ENCODE measurements around the gene BBOX1.
"Not testable (repeated sequence)": the region's sequence is repeated elsewhere in the genome, so short reads cannot be mapped to it uniquely, and the experiment has no call there.

Gene BBOX1

DNA sequence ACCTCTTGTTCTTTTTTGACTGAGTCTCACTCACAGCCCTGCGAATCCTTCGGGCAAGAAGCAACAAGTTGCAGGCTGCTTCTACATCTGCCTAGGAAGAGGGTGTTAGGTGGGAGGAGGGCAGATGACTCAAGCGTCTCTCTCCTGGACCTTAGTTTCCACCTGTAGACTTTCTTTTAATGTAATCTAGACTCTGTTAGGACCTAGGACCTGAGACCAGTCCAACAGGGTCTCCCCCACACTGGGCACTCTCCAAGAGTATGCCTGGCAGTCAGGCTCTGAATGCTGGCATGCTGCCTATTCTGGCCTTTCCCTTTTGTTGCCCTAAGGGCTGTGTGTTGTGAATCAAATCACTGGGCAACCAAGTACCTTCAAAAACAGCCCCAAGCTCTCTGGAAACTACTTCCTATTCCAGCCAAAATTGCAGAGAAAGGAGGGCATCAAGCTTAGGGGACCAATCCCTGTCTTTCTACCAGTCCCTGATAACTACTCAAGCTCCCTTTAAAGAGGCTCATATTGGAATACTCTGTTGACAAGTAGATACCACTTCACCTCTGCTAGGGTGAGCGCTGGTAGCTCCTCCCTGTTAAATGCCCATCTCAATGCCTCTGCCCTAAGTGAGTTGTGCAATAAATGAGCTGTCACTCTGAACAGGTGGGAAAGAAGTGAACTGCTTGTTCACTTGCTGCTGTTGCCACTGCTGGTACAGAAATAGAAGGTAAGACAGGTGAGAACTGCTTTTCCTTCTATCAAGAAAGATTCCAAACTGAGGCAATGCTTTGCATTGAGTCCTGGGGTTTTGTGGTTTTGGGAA, at the start of gene BBOX1:
Gene BBOX1, plus strand, starts transcription at position 514 of the 814 bp plus-strand sequence. CDS start 14,616 bp downstream, outside the sequence.
- Histone ChIP-seq H3K36me3 (ENCODE audit: control insufficient read depth in 5 of 5, insufficient read depth in 5 of 5, low read length in 5 of 5) (no peaks in the 10 kb centered on the region), H3K27me3 (ENCODE audit: control insufficient read depth in 5 of 5, insufficient read depth in 4 of 5, low read length in 5 of 5) (no peaks in the 10 kb centered on the region), H3K9me3 (ENCODE audit: control insufficient read depth in 5 of 5, low read length in 5 of 5) (peaks cover 0 to 10% (median 3%) of the 10 kb centered on the region in 5 donors), H3K4me1 (ENCODE audit: control insufficient read depth in 5 of 5, insufficient read depth in 5 of 5, low read length in 5 of 5) (no peaks in the 10 kb centered on the region), H3K4me3 (ENCODE audit: low read depth in 1 of 5, low read length in 5 of 5) (no peak within 1 kb of the TSS), H3K27ac (ENCODE audit: low read depth, low read length) (no peak within 1 kb of the TSS), H3K9ac (ENCODE audit: low read length in 5 of 5) (no peak within 1 kb of the TSS)

- peaks cover 0 to 3% (median 0%) of the 10 kb centered on the region in 5 donors for H3K27me3 ChIP-seq (ENCODE audit: control insufficient read depth in 5 of 5, insufficient read depth in 4 of 5, low read length in 5 of 5)
- no peaks in the 10 kb centered on the region for H3K36me3 ChIP-seq (ENCODE audit: control insufficient read depth in 5 of 5, insufficient read depth in 5 of 5, low read length in 5 of 5)
- no peak overlapping the region for H3K9ac ChIP-seq (ENCODE audit: low read length in 5 of 5)
- H3K4me1 ChIP-seq (ENCODE audit: control insufficient read depth in 5 of 5, insufficient read depth in 5 of 5, low read length in 5 of 5) = peaks cover 0 to 34% (median 20%) of the 10 kb centered on the region in 5 donors
- no peak overlapping the region for H3K4me3 ChIP-seq (ENCODE audit: low read depth in 1 of 5, low read length in 5 of 5)
- H3K27ac ChIP-seq (ENCODE audit: low read depth, low read length) = peak overlapping the region; percentile 39
- H3K9me3 ChIP-seq (ENCODE audit: control insufficient read depth in 5 of 5, low read length in 5 of 5) = no peaks in the 10 kb centered on the region
Observed at GRCh38 chr11:26992031-26992541, 48.5 kb upstream of the BBOX1 start.

- peak within 1 kb of the TSS; percentile 61 to 80 (median 67) for H3K4me3 ChIP-seq (ENCODE audit: low read depth in 1 of 5, low read length in 5 of 5)
- peaks cover 0 to 31% (median 20%) of the 10 kb centered on the region in 5 donors for H3K4me1 ChIP-seq (ENCODE audit: control insufficient read depth in 5 of 5, insufficient read depth in 5 of 5, low read length in 5 of 5)
- peak within 1 kb of the TSS in 2 of 5 donors; percentile 37 to 60 for H3K9ac ChIP-seq (ENCODE audit: low read length in 5 of 5)
- peaks cover 0 to 3% (median 0%) of the 10 kb centered on the region in 5 donors for H3K27me3 ChIP-seq (ENCODE audit: control insufficient read depth in 5 of 5, insufficient read depth in 4 of 5, low read length in 5 of 5)
- H3K36me3 ChIP-seq (ENCODE audit: control insufficient read depth in 5 of 5, insufficient read depth in 5 of 5, low read length in 5 of 5) = no peaks in the 10 kb centered on the region
- no peaks in the 10 kb centered on the region for H3K9me3 ChIP-seq (ENCODE audit: control insufficient read depth in 5 of 5, low read length in 5 of 5)
- H3K27ac ChIP-seq (ENCODE audit: low read depth, low read length) = peak within 1 kb of the TSS; percentile 39
Observed at GRCh38 chr11:26993965-26994457, 46.6 kb upstream of the BBOX1 start, which contains the start of gene FIBIN. FIBIN (plus strand) TSS chr11:26994112; CDS start chr11:26994527, 415 bp downstream.

DNA sequence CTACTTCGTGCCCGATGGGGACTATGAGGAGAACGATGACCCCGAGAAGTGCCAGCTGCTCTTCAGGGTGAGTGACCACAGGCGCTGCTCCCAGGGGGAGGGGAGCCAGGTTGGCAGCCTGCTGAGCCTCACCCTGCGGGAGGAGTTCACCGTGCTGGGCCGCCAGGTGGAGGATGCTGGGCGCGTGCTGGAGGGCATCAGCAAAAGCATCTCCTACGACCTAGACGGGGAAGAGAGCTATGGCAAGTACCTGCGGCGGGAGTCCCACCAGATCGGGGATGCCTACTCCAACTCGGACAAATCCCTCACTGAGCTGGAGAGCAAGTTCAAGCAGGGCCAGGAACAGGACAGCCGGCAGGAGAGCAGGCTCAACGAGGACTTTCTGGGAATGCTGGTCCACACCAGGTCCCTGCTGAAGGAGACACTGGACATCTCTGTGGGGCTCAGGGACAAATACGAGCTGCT, 46.0 kb upstream of the BBOX1 start:
- no peaks in the 10 kb centered on the region for H3K9me3 ChIP-seq (ENCODE audit: control insufficient read depth in 5 of 5, low read length in 5 of 5)
- no peak overlapping the region for H3K27ac ChIP-seq (ENCODE audit: low read depth, low read length)
- peak overlapping the region in 2 of 5 donors; percentile 37 to 60 for H3K9ac ChIP-seq (ENCODE audit: low read length in 5 of 5)
- peaks cover 0 to 31% (median 20%) of the 10 kb centered on the region in 5 donors for H3K4me1 ChIP-seq (ENCODE audit: control insufficient read depth in 5 of 5, insufficient read depth in 5 of 5, low read length in 5 of 5)
- H3K27me3 ChIP-seq (ENCODE audit: control insufficient read depth in 5 of 5, insufficient read depth in 4 of 5, low read length in 5 of 5) = peaks cover 0 to 3% (median 0%) of the 10 kb centered on the region in 5 donors
- H3K36me3 ChIP-seq (ENCODE audit: control insufficient read depth in 5 of 5, insufficient read depth in 5 of 5, low read length in 5 of 5) = no peaks in the 10 kb centered on the region
- H3K4me3 ChIP-seq (ENCODE audit: low read depth in 1 of 5, low read length in 5 of 5) = peak overlapping the region; percentile 61 to 80 (median 67)

DNA sequence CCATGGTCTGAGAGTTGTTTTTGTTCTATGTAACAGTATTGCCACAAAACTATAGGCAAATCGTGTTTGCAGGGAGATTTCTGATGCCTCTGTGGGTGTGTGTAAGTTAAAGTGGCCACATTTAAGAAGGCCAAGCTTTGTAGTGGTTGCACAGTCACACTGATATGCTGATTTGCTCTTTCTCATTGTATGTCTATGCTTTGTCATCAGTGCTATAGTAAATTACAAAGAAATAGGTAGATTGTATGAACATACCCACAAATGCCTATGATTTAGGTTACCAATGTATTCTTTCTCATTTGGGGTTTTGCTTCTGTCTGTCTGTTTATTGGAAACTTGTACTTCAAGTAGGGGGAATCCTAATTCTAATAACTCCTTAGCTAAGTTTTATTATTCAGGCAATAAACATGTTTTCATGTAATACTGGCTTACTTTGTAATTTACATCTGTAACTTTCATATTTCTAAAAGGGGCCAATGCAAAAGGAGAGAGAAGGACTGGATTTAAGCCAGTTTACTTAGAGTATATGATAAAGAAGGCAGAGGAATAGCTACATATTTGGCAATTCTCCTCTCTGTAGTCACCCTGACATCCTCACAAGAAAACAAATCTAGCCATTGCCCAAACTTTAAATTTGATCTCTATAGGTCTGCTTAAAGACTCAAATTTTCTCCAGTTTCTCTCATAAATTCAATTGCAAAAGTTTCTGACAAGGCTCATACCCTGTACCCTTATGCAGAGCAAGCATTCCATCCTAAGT, 44.7 kb upstream of the BBOX1 start:
- Histone ChIP-seq H3K9ac (ENCODE audit: low read length in 5 of 5) (no peak overlapping the region), H3K27ac (ENCODE audit: low read depth, low read length) (no peak overlapping the region), H3K4me1 (ENCODE audit: control insufficient read depth in 5 of 5, insufficient read depth in 5 of 5, low read length in 5 of 5) (peaks cover 0 to 31% (median 20%) of the 10 kb centered on the region in 5 donors), H3K27me3 (ENCODE audit: control insufficient read depth in 5 of 5, insufficient read depth in 4 of 5, low read length in 5 of 5) (peaks cover 0 to 3% (median 0%) of the 10 kb centered on the region in 5 donors), H3K4me3 (ENCODE audit: low read depth in 1 of 5, low read length in 5 of 5) (peak overlapping the region in 3 of 5 donors; percentile 23 to 61 (median 61)), H3K36me3 (ENCODE audit: control insufficient read depth in 5 of 5, insufficient read depth in 5 of 5, low read length in 5 of 5) (no peaks in the 10 kb centered on the region), H3K9me3 (ENCODE audit: control insufficient read depth in 5 of 5, low read length in 5 of 5) (no peaks in the 10 kb centered on the region)

GRCh38 chr11:26997378-26997777, 43.2 kb upstream of the BBOX1 start:
- Histone ChIP-seq H3K36me3 (ENCODE audit: control insufficient read depth in 5 of 5, insufficient read depth in 5 of 5, low read length in 5 of 5) (no peaks in the 10 kb centered on the region), H3K4me3 (ENCODE audit: low read depth in 1 of 5, low read length in 5 of 5) (no peak overlapping the region), H3K27me3 (ENCODE audit: control insufficient read depth in 5 of 5, insufficient read depth in 4 of 5, low read length in 5 of 5) (peaks cover 0 to 3% (median 0%) of the 10 kb centered on the region in 5 donors), H3K4me1 (ENCODE audit: control insufficient read depth in 5 of 5, insufficient read depth in 5 of 5, low read length in 5 of 5) (peaks cover 0 to 23% (median 15%) of the 10 kb centered on the region in 5 donors), H3K9me3 (ENCODE audit: control insufficient read depth in 5 of 5, low read length in 5 of 5) (no peaks in the 10 kb centered on the region), H3K27ac (ENCODE audit: low read depth, low read length) (no peak overlapping the region), H3K9ac (ENCODE audit: low read length in 5 of 5) (no peak overlapping the region)

DNA sequence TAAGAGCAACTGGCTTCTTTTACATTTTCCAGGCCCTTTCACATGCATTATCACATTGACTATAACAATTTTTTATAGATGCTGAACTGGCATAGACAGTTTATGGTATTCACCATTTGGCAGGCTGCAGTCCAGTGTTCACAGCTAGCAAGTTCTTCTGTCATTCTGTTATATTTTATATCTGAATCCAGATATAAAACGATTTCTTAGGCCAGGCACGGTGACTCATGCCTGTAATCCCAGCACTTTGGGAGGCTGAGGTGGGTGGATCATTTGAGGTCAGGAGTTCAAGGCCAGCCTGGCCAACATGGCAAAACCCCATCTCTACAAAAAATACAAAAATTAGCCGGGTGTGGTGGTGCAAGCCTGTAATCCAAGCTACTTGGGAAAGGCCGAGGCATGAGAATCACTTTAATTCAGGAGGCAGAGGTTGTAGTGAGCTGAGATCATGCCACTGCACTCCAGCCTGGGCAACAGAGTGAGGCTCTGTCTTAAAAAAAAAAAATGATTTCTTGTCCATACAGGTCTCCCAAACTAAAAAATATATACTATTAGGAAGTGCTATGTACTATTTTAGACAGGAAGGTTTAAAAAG, 39.4 kb upstream of the BBOX1 start:
- H3K27me3 ChIP-seq (ENCODE audit: control insufficient read depth in 5 of 5, insufficient read depth in 4 of 5, low read length in 5 of 5); H3K4me3 ChIP-seq (ENCODE audit: low read depth in 1 of 5, low read length in 5 of 5); H3K9ac ChIP-seq (ENCODE audit: low read length in 5 of 5); H3K4me1 ChIP-seq (ENCODE audit: control insufficient read depth in 5 of 5, insufficient read depth in 5 of 5, low read length in 5 of 5); H3K36me3 ChIP-seq (ENCODE audit: control insufficient read depth in 5 of 5, insufficient read depth in 5 of 5, low read length in 5 of 5); H3K27ac ChIP-seq (ENCODE audit: low read depth, low read length); H3K9me3 ChIP-seq (ENCODE audit: control insufficient read depth in 5 of 5, low read length in 5 of 5): not testable (repeated sequence)

DNA sequence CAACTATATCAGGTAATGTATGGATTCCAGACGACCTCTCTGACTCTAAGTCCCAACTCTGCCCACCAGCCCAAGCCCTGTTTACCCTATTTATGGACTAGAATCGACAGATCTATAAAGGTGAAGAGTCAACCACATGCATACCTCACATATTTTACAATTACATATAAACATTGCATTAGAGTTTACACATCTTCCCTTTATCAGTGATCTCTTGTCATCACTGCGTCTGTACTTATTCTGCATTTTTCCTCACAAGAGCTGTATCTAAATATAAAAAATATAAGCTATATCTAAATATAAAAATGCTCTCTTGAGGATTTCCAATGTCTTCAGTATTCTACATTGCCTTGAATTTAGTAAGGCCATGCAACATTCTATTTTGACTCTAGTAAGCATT, 38.2 kb upstream of the BBOX1 start:
- no peak overlapping the region for H3K9ac ChIP-seq (ENCODE audit: low read length in 5 of 5)
- H3K27me3 ChIP-seq (ENCODE audit: control insufficient read depth in 5 of 5, insufficient read depth in 4 of 5, low read length in 5 of 5) = no peaks in the 10 kb centered on the region
- no peak overlapping the region for H3K27ac ChIP-seq (ENCODE audit: low read depth, low read length)
- no peaks in the 10 kb centered on the region for H3K36me3 ChIP-seq (ENCODE audit: control insufficient read depth in 5 of 5, insufficient read depth in 5 of 5, low read length in 5 of 5)
- no peaks in the 10 kb centered on the region for H3K9me3 ChIP-seq (ENCODE audit: control insufficient read depth in 5 of 5, low read length in 5 of 5)
- H3K4me1 ChIP-seq (ENCODE audit: control insufficient read depth in 5 of 5, insufficient read depth in 5 of 5, low read length in 5 of 5) = no peaks in the 10 kb centered on the region
- no peak overlapping the region for H3K4me3 ChIP-seq (ENCODE audit: low read depth in 1 of 5, low read length in 5 of 5)

- no peaks in the 10 kb centered on the region for H3K9me3 ChIP-seq (ENCODE audit: control insufficient read depth in 5 of 5, low read length in 5 of 5)
- no peak overlapping the region for H3K9ac ChIP-seq (ENCODE audit: low read length in 5 of 5)
- no peaks in the 10 kb centered on the region for H3K36me3 ChIP-seq (ENCODE audit: control insufficient read depth in 5 of 5, insufficient read depth in 5 of 5, low read length in 5 of 5)
- H3K27me3 ChIP-seq (ENCODE audit: control insufficient read depth in 5 of 5, insufficient read depth in 4 of 5, low read length in 5 of 5) = no peaks in the 10 kb centered on the region
- no peak overlapping the region for H3K4me3 ChIP-seq (ENCODE audit: low read depth in 1 of 5, low read length in 5 of 5)
- no peaks in the 10 kb centered on the region for H3K4me1 ChIP-seq (ENCODE audit: control insufficient read depth in 5 of 5, insufficient read depth in 5 of 5, low read length in 5 of 5)
- H3K27ac ChIP-seq (ENCODE audit: low read depth, low read length) = no peak overlapping the region
Observed at GRCh38 chr11:27002838-27003237, 37.8 kb upstream of the BBOX1 start.

All from subcutaneous abdominal adipose tissue (tissue), 5 donors.